GM11168 (cell line): Measurements from ENCODE around the gene AKAP7.
"Not testable (repeated sequence)": the region's sequence is repeated elsewhere in the genome, so short reads cannot be mapped to it uniquely, and the experiment has no call there.

Source experiments
- in situ Hi-C: fragments of 300-500 bp; cut with MboI; formaldehyde crosslinking; loops from one replicate; pipeline ENCODE4 v1.12.0; 2022; ENCODE audit warnings: low sequenced_read_pairs; ENCODE audit not compliant: unreplicated experiment

The AKAP7 gene

GRCh38 chr6:131135244-131136020 lies at the start of gene AKAP7:
TSS of gene AKAP7 (plus strand) at chr6:131135467. CDS start at chr6:131135764, 297 bp downstream.
- in situ Hi-C loops = no loop called here

GRCh38 chr6:131090339-131090738 lies 44.9 kb upstream of the AKAP7 start:
- in situ Hi-C loops = not testable (repeated sequence)

- in situ Hi-C loops = not testable (repeated sequence)
Observed at GRCh38 chr6:131091944-131092343, 43.3 kb upstream of the AKAP7 start.

GRCh38 chr6:131093334-131093733 lies 41.9 kb upstream of the AKAP7 start:
- in situ Hi-C loops = no loop called here

- in situ Hi-C loops = no loop called here
Observed at GRCh38 chr6:131096786-131097185, 38.5 kb upstream of the AKAP7 start.

- in situ Hi-C loops = loop anchor here (25.0 kb wide), 1 partner anchor 1190 kb away; no protein-coding TSS in a partner anchor
Observed at GRCh38 chr6:131101911-131102680, 33.2 kb upstream of the AKAP7 start.

- in situ Hi-C loops = loop anchor here (25.0 kb wide), 1 partner anchor 1191 kb away; no protein-coding TSS in a partner anchor
Observed at GRCh38 chr6:131103296-131103695, 32.0 kb upstream of the AKAP7 start.

- in situ Hi-C loops = loop anchor here (25.0 kb wide), 1 partner anchor 1192 kb away; no protein-coding TSS in a partner anchor
Observed at GRCh38 chr6:131103901-131104300, 31.4 kb upstream of the AKAP7 start.

GRCh38 chr6:131107151-131107550 lies 28.1 kb upstream of the AKAP7 start:
- in situ Hi-C loops = loop anchor here (5.0 to 25.0 kb wide), 2 partner anchors 35 to 1195 kb away; no protein-coding TSS in a partner anchor

GRCh38 chr6:131112249-131112648 lies 23.0 kb upstream of the AKAP7 start:
- in situ Hi-C loops = loop anchor here (25.0 kb wide), 1 partner anchor 1200 kb away; no protein-coding TSS in a partner anchor

- in situ Hi-C loops = loop anchor here (5.0 to 25.0 kb wide), 2 partner anchors 233 to 1203 kb away; no protein-coding TSS in a partner anchor
Observed at GRCh38 chr6:131115651-131116050, 19.6 kb upstream of the AKAP7 start.

- in situ Hi-C loops = loop anchor here (5.0 to 25.0 kb wide), 2 partner anchors 234 to 1204 kb away; no protein-coding TSS in a partner anchor
Observed at GRCh38 chr6:131116321-131116720, 18.9 kb upstream of the AKAP7 start.

GRCh38 chr6:131116755-131117360 lies 18.4 kb upstream of the AKAP7 start:
- in situ Hi-C loops = loop anchor here (5.0 to 25.0 kb wide), 2 partner anchors 235 to 1205 kb away; no protein-coding TSS in a partner anchor

GRCh38 chr6:131117878-131118277 lies 17.4 kb upstream of the AKAP7 start:
- in situ Hi-C loops = loop anchor here (5.0 to 25.0 kb wide), 2 partner anchors 236 to 1206 kb away; no protein-coding TSS in a partner anchor

GRCh38 chr6:131122007-131122406 lies 13.3 kb upstream of the AKAP7 start:
- in situ Hi-C loops = loop anchor here (25.0 kb wide), 1 partner anchor 1210 kb away; no protein-coding TSS in a partner anchor

- in situ Hi-C loops = loop anchor here (25.0 kb wide), 1 partner anchor 1210 kb away; no protein-coding TSS in a partner anchor
Observed at GRCh38 chr6:131122516-131122915, 12.8 kb upstream of the AKAP7 start.

GRCh38 chr6:131124336-131125071 lies 10.8 kb upstream of the AKAP7 start:
- in situ Hi-C loops = loop anchor here (25.0 kb wide), 1 partner anchor 1212 kb away; no protein-coding TSS in a partner anchor

- in situ Hi-C loops = no loop called here
Observed at GRCh38 chr6:131125431-131125830, 9.8 kb upstream of the AKAP7 start.
